ENCODE data around the gene BOD1L1.
A peak's percentile ranks its signal among the peaks of the same experiment; 100 is the strongest.

BOD1L1 gene

GRCh38 chr4:13641084-13641483 lies 13.6 kb upstream of the BOD1L1 start:
- Mint-ChIP-seq H3K36me3 (ENCODE audit: low read depth) (no peaks in the 10 kb centered on the region), H3K9me3 (no peaks in the 10 kb centered on the region), H3K27ac (no peak overlapping the region), H3K27me3 (ENCODE audit: low read depth) (peaks cover 19% of the 10 kb centered on the region), H3K4me1 (ENCODE audit: low read depth) (no peaks in the 10 kb centered on the region), H3K4me3 (no peak overlapping the region)
- no peak for DNase-seq (ENCODE audit: low spot score)

GRCh38 chr4:13640149-13640940 lies 12.8 kb upstream of the BOD1L1 start:
- Mint-ChIP-seq H3K4me3 (no peak overlapping the region), H3K27ac (no peak overlapping the region), H3K36me3 (ENCODE audit: low read depth) (no peaks in the 10 kb centered on the region), H3K27me3 (ENCODE audit: low read depth) (peaks cover 21% of the 10 kb centered on the region), H3K4me1 (ENCODE audit: low read depth) (no peaks in the 10 kb centered on the region), H3K9me3 (no peaks in the 10 kb centered on the region)
- no peak for DNase-seq (ENCODE audit: low spot score)

- H3K4me3 Mint-ChIP-seq = no peak overlapping the region
- DNase-seq (ENCODE audit: low spot score) = no peak
- no peaks in the 10 kb centered on the region for H3K36me3 Mint-ChIP-seq (ENCODE audit: low read depth)
- no peak overlapping the region for H3K27ac Mint-ChIP-seq
- no peaks in the 10 kb centered on the region for H3K9me3 Mint-ChIP-seq
- H3K27me3 Mint-ChIP-seq (ENCODE audit: low read depth) = peaks cover 7% of the 10 kb centered on the region
- H3K4me1 Mint-ChIP-seq (ENCODE audit: low read depth) = no peaks in the 10 kb centered on the region
These were observed 7.8 kb upstream of the BOD1L1 start for GRCh38 chr4:13635286-13635799.

GRCh38 chr4:13633671-13634070 lies 6.1 kb upstream of the BOD1L1 start:
- Mint-ChIP-seq H3K9me3 (no peaks in the 10 kb centered on the region), H3K4me1 (ENCODE audit: low read depth) (peaks cover 1% of the 10 kb centered on the region), H3K27me3 (ENCODE audit: low read depth) (peaks cover 4% of the 10 kb centered on the region), H3K4me3 (no peak overlapping the region), H3K27ac (no peak overlapping the region), H3K36me3 (ENCODE audit: low read depth) (no peaks in the 10 kb centered on the region)
- no peak for DNase-seq (ENCODE audit: low spot score)

GRCh38 chr4:13627178-13627605 lies 333 bp downstream of the BOD1L1 start:
- Mint-ChIP-seq H3K4me3 (peak overlapping the region; percentile 95), H3K27ac (peak overlapping the region; percentile 95), H3K27me3 (ENCODE audit: low read depth) (no peaks in the 10 kb centered on the region), H3K9me3 (no peaks in the 10 kb centered on the region), H3K4me1 (ENCODE audit: low read depth) (peaks cover 26% of the 10 kb centered on the region), H3K36me3 (ENCODE audit: low read depth) (peaks cover 5% of the 10 kb centered on the region)
- DNase-seq (ENCODE audit: low spot score) = no peak

GRCh38 chr4:13626492-13627177 lies 890 bp downstream of the BOD1L1 start:
- peaks cover 5% of the 10 kb centered on the region for H3K36me3 Mint-ChIP-seq (ENCODE audit: low read depth)
- DNase-seq (ENCODE audit: low spot score) = no peak
- peaks cover 28% of the 10 kb centered on the region for H3K4me1 Mint-ChIP-seq (ENCODE audit: low read depth)
- H3K27ac Mint-ChIP-seq = peak overlapping the region; percentile 58
- H3K9me3 Mint-ChIP-seq = no peaks in the 10 kb centered on the region
- H3K27me3 Mint-ChIP-seq (ENCODE audit: low read depth) = no peaks in the 10 kb centered on the region
- peak overlapping the region; percentile 82 for H3K4me3 Mint-ChIP-seq

- no peaks in the 10 kb centered on the region for H3K27me3 Mint-ChIP-seq (ENCODE audit: low read depth)
- DNase-seq (ENCODE audit: low spot score) = no peak
- H3K36me3 Mint-ChIP-seq (ENCODE audit: low read depth) = peaks cover 30% of the 10 kb centered on the region
- H3K4me1 Mint-ChIP-seq (ENCODE audit: low read depth) = peaks cover 13% of the 10 kb centered on the region
- no peaks in the 10 kb centered on the region for H3K9me3 Mint-ChIP-seq
- H3K4me3 Mint-ChIP-seq = no peak overlapping the region
- H3K27ac Mint-ChIP-seq = no peak overlapping the region
These were observed 9.2 kb downstream of the BOD1L1 start for GRCh38 chr4:13618212-13618806.

- H3K27me3 Mint-ChIP-seq (ENCODE audit: low read depth) = no peaks in the 10 kb centered on the region
- peaks cover 33% of the 10 kb centered on the region for H3K36me3 Mint-ChIP-seq (ENCODE audit: low read depth)
- no peaks in the 10 kb centered on the region for H3K9me3 Mint-ChIP-seq
- no peak for DNase-seq (ENCODE audit: low spot score)
- no peak overlapping the region for H3K4me3 Mint-ChIP-seq
- no peak overlapping the region for H3K27ac Mint-ChIP-seq
- peaks cover 13% of the 10 kb centered on the region for H3K4me1 Mint-ChIP-seq (ENCODE audit: low read depth)
These were observed 9.7 kb downstream of the BOD1L1 start for GRCh38 chr4:13617801-13618200.

GRCh38 chr4:13616597-13616996 lies 10.9 kb downstream of the BOD1L1 start:
- no peaks in the 10 kb centered on the region for H3K9me3 Mint-ChIP-seq
- peaks cover 41% of the 10 kb centered on the region for H3K36me3 Mint-ChIP-seq (ENCODE audit: low read depth)
- peaks cover 11% of the 10 kb centered on the region for H3K4me1 Mint-ChIP-seq (ENCODE audit: low read depth)
- no peak overlapping the region for H3K4me3 Mint-ChIP-seq
- DNase-seq (ENCODE audit: low spot score) = no peak
- no peaks in the 10 kb centered on the region for H3K27me3 Mint-ChIP-seq (ENCODE audit: low read depth)
- H3K27ac Mint-ChIP-seq = no peak overlapping the region

GRCh38 chr4:13615161-13615560 lies 12.4 kb downstream of the BOD1L1 start:
- H3K27me3 Mint-ChIP-seq (ENCODE audit: low read depth) = no peaks in the 10 kb centered on the region
- H3K27ac Mint-ChIP-seq = no peak overlapping the region
- H3K36me3 Mint-ChIP-seq (ENCODE audit: low read depth) = peaks cover 47% of the 10 kb centered on the region
- no peak overlapping the region for H3K4me3 Mint-ChIP-seq
- no peak for DNase-seq (ENCODE audit: low spot score)
- no peaks in the 10 kb centered on the region for H3K9me3 Mint-ChIP-seq
- H3K4me1 Mint-ChIP-seq (ENCODE audit: low read depth) = peaks cover 11% of the 10 kb centered on the region

- no peak for DNase-seq (ENCODE audit: low spot score)
- H3K27me3 Mint-ChIP-seq (ENCODE audit: low read depth) = no peaks in the 10 kb centered on the region
- peaks cover 51% of the 10 kb centered on the region for H3K36me3 Mint-ChIP-seq (ENCODE audit: low read depth)
- H3K27ac Mint-ChIP-seq = no peak overlapping the region
- no peaks in the 10 kb centered on the region for H3K9me3 Mint-ChIP-seq
- no peak overlapping the region for H3K4me3 Mint-ChIP-seq
- peaks cover 11% of the 10 kb centered on the region for H3K4me1 Mint-ChIP-seq (ENCODE audit: low read depth)
These were observed 15.0 kb downstream of the BOD1L1 start for GRCh38 chr4:13612569-13612968.

GRCh38 chr4:13611283-13611842 lies 16.2 kb downstream of the BOD1L1 start:
- H3K27ac Mint-ChIP-seq = no peak overlapping the region
- no peak overlapping the region for H3K4me3 Mint-ChIP-seq
- H3K27me3 Mint-ChIP-seq (ENCODE audit: low read depth) = no peaks in the 10 kb centered on the region
- DNase-seq (ENCODE audit: low spot score) = no peak
- peaks cover 55% of the 10 kb centered on the region for H3K36me3 Mint-ChIP-seq (ENCODE audit: low read depth)
- H3K4me1 Mint-ChIP-seq (ENCODE audit: low read depth) = peaks cover 11% of the 10 kb centered on the region
- H3K9me3 Mint-ChIP-seq = no peaks in the 10 kb centered on the region

- DNase-seq (ENCODE audit: low spot score) = no peak
- Mint-ChIP-seq H3K36me3 (ENCODE audit: low read depth) (peaks cover 66% of the 10 kb centered on the region), H3K27ac (no peak overlapping the region), H3K27me3 (ENCODE audit: low read depth) (no peaks in the 10 kb centered on the region), H3K9me3 (no peaks in the 10 kb centered on the region), H3K4me3 (no peak overlapping the region), H3K4me1 (ENCODE audit: low read depth) (peaks cover 4% of the 10 kb centered on the region)
These were observed 22.2 kb downstream of the BOD1L1 start for GRCh38 chr4:13605330-13605729.

GRCh38 chr4:13601848-13602247 lies 25.7 kb downstream of the BOD1L1 start:
- H3K36me3 Mint-ChIP-seq (ENCODE audit: low read depth) = peaks cover 62% of the 10 kb centered on the region
- no peak overlapping the region for H3K4me3 Mint-ChIP-seq
- H3K4me1 Mint-ChIP-seq (ENCODE audit: low read depth) = peaks cover 4% of the 10 kb centered on the region
- H3K27me3 Mint-ChIP-seq (ENCODE audit: low read depth) = no peaks in the 10 kb centered on the region
- H3K27ac Mint-ChIP-seq = no peak overlapping the region
- no peaks in the 10 kb centered on the region for H3K9me3 Mint-ChIP-seq
- DNase-seq (ENCODE audit: low spot score) = no peak

All from T-helper 2 cell treated with Interferon-gamma antibody and Interleukin-4, amounts not matched to agents 5 μg/mL and 100 μg/mL, for 36 hours (primary cell).